PC-9 (cell line): ENCODE results near the gene HOXA9.

Experiments
- EZH2 ChIP-seq: fragments of 200-600 bp; sonication (generic); IDR thresholded peaks from 2 replicates; pipeline ENCODE4 v1.8.0; 2017; ENCODE audit warnings: antibody characterized with exemption, low read depth
- TF ChIP-seq, protein P1 (sequence below): fragments of 200-600 bp; sonication (generic); conservative IDR thresholded peaks from 2 replicates; pipeline ENCODE4 v1.6.1; 2017; ENCODE audit warnings: mixed run types, antibody characterized with exemption, mild to moderate bottlenecking, moderate library complexity

DNA sequence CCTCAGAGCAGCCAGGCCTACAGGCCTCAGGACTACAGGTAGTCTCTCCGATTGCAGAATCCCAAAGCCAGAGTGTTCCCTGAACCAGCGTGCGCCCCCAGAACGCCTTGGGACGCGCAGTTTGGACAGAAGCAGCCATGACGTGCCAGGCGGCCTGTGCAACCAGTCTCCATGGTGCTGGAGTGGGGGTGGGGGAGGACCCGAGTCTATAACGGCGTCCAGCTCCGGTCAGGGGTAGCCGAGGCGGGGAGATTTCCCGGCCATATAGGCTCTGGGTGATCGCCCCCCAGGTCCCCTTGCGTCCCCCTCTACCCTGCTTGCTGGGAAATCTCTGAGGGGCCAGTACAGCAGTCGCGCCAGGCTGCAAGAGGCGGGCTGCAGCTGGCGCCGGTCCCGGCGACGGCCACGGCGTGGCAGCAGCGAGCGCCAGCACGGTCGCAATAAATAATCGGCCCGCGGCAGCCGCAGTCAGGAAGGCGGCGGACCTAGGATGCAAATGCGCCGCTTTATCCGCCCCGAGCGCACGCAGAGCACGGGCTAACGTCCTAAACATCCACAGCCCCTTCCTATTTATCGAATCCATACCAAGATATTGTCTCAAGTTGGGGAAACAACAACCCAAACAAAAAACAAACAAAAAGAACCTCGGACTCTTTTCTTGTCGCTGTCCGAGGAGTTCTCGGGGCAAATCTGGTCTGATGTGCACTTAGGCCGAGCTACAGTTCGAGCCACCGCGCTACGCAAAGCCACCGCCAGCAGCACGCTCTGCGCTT is 14.6 kb downstream of the HOXA9 start:
- TF ChIP-seq, protein P1, sequence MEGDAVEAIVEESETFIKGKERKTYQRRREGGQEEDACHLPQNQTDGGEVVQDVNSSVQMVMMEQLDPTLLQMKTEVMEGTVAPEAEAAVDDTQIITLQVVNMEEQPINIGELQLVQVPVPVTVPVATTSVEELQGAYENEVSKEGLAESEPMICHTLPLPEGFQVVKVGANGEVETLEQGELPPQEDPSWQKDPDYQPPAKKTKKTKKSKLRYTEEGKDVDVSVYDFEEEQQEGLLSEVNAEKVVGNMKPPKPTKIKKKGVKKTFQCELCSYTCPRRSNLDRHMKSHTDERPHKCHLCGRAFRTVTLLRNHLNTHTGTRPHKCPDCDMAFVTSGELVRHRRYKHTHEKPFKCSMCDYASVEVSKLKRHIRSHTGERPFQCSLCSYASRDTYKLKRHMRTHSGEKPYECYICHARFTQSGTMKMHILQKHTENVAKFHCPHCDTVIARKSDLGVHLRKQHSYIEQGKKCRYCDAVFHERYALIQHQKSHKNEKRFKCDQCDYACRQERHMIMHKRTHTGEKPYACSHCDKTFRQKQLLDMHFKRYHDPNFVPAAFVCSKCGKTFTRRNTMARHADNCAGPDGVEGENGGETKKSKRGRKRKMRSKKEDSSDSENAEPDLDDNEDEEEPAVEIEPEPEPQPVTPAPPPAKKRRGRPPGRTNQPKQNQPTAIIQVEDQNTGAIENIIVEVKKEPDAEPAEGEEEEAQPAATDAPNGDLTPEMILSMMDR = no peak; the same call in none of the 2 replicates
- no peak for TF ChIP-seq EZH2
